HG02870 (cell line): Measurements from ENCODE around the gene ACSM2A.
"Not testable (repeated sequence)": the region's sequence is repeated elsewhere in the genome, so short reads cannot be mapped to it uniquely, and the experiment has no call there.

Experiments
- ATAC-seq: cut with Tn5 transposase; IDR thresholded peaks from one replicate; pipeline ENCODE4 v1.9.1; 2021; ENCODE audit warnings: mild to moderate bottlenecking, moderate library complexity; ENCODE audit not compliant: unreplicated experiment

Gene ACSM2A

GRCh38 chr16:20446652-20447393 is 4.5 kb upstream of the ACSM2A start:
- not testable (repeated sequence) for ATAC-seq

GRCh38 chr16:20453633-20454032 is 2.3 kb downstream of the ACSM2A start:
- not testable (repeated sequence) for ATAC-seq

- not testable (repeated sequence) for ATAC-seq
Measured at GRCh38 chr16:20459227-20459626, 7.9 kb downstream of the ACSM2A start.

DNA sequence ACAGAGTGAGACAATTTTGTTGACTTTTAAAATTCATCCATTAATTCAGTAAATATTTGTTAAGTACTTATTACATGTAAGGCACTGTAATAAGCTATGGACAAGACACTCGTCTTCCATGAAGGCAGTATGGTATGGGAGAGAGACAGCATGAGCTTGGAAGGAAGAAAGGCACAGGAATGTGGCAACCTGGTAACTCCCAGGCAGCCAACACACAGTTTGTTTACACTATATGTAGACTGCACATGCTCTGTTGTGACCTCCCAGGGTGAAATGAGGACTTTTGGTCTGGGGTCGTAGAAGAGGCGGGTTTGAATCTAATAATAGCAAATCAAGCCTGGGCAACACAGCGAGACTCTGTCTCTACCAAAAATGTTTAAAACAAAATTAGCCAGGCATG is 9.0 kb downstream of the ACSM2A start:
- not testable (repeated sequence) for ATAC-seq

GRCh38 chr16:20468954-20469353 is 17.6 kb downstream of the ACSM2A start:
- ATAC-seq, result not testable (repeated sequence)

DNA sequence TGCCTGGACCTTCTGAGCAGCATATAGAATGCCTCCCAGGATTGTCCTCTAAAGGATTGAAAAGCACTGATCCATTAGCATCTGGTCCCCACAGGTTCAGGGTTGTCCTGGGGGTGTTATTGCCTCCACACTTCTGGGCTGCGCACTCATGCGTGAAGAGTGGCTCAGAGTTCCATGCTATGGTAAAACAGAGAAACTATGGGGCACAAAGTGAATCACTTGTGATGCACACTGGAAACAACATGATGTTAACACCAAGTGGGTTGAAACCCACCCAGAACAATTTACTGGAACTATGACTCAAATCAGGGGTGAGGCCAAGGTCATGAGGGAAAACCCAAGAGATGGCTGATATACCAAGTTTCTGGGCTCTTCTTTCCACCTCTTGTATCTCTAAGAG is 18.6 kb downstream of the ACSM2A start:
- not testable (repeated sequence) for ATAC-seq

DNA sequence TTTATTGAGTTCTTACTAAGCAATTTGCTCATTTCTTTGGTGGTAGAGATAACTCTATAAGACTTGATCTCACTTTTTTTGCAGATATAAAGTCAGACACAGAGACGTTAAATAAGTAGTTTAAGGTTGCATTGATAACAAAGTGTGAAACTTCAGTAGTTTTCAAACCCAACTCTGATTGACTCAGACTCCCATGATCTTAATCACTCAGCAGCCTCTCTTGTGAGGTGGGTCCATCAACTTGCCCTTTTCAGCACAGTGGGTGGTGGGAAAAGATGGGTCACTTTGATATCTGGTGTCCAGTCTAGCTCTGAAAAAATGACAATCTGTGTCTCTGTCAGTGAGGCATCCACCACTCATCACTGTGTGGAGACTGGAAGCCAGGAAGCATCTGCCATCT is 19.4 kb downstream of the ACSM2A start:
- ATAC-seq, result not testable (repeated sequence)

DNA sequence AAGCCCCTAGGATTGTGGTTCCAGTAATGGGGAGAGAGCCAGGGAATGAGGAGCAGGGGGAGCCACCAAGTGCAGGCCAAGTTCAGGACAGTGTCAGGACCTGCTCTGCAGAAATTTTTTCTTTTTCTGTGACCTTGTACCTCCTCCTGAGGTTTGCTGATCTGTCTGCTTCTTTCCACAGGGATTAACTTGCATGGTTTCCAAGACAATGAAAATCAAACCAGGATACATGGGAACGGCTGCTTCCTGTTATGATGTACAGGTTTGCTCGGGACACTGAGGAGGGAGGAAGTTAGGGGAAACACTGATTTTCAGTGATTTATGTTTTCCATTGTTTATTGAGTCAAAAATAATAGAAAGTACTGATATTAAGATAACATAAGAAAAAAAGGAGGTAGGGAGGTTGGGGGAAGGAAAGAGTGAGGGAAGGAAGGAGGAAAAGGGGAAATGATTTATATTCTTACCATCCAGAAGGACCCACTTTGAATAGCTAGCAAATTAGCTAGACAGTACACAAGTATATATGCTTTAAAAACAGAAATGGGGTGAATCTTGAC is 25.9 kb downstream of the ACSM2A start:
- not testable (repeated sequence) for ATAC-seq

GRCh38 chr16:20483989-20484388 is 32.7 kb downstream of the ACSM2A start:
- not testable (repeated sequence) for ATAC-seq

DNA sequence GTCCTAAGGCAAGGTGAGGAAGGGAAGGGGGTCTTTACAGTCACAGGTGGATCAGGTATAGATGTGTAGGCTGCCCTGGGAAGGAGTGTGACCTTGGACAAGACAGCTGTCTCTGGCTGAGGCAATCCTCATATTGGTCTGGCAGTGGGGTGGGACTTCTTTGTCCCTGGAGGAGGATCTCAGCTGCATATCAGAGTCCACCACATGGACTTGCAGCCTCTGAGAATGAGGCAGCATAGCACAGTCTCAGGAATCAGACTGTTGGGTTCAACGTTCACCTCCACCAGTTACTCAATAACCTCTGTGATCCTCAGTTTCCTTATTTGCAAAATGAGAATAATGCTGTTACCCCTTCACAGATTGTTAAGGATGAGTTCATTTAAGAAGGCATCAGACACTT is 33.4 kb downstream of the ACSM2A start:
- ATAC-seq, result no peak

- no peak for ATAC-seq
Measured at GRCh38 chr16:20485408-20485807, 34.1 kb downstream of the ACSM2A start.

DNA sequence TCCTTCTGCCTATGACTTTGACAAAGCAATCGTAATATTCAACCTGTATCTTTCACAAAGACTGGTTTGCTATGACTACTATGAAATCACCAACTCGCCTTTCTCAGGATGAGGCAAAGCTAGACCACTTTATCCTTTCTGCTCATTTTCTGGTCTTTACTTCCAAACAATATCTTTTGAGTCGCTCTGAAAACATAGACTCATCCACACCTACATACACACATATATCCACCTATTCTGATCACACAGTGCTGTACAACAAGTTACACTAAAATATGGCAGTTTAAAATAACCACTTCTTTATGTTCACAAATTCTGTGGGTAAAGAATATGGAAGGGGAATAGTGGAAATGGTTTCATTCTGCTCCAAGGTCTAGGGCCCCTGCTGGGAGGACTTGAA is 39.7 kb downstream of the ACSM2A start:
- ATAC-seq, result not testable (repeated sequence)

DNA sequence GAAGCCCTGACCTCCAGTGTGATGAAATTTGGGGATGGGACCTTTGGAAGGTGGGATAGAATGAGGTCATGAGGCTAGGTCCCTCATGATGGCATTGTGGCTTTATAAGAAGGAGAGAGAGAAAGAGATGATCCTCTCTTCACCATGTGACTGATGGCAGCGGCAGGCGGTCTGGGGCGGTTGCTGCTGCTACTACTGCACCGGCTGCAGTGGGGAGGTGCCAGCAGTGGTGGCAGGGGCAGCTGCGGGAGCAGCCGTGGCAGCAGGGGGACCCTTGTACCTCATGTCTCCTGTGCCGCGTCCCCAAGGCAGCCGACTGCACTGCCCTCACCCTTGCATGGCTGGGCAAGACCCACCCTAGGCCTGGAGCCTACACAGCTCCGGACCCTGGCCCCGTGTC is 40.1 kb downstream of the ACSM2A start:
- not testable (repeated sequence) for ATAC-seq

- no peak for ATAC-seq
Measured at GRCh38 chr16:20504418-20504817, 53.1 kb downstream of the ACSM2A start.

DNA sequence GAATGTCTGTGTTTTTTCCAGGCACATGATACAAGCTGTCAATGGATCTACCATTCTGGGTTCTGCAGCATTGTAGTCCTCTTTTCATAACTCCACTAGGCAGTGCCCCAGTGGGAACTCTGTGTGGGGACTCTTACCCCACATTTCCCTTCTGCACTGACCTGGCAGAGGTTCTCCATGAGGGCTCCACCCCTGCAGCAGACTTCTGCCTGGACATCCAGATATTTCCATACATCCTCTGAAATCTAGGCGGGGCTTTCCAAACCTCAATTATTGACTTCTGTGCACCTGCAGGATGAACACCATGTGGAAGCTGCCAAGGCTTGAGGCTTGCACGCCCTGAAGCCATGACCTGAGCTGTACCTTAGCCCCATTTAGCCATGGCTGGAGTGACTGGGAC is 56.0 kb downstream of the ACSM2A start:
- ATAC-seq, result no peak

DNA sequence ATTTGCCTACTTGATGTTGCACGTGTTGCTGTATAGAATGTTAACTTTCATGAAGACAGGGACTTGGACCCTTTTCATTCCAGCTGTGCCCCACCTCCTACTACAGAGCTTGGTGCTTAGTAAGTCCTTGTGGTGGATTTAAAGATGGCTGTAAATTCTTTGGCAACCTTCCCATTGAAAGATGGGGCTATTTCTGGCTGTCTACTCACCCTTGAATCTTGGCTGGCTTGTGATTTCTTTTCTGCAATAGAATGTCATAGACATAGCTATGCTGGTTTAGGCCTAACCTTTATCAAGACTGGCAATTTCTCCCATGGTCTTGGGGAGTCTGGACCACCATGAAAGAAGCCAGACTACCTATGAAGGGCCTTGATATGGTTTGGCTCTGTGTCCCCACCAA is 59.0 kb downstream of the ACSM2A start:
- ATAC-seq, result no peak

GRCh38 chr16:20515688-20516090 is 64.4 kb downstream of the ACSM2A start:
- no peak for ATAC-seq

GRCh38 chr16:20517149-20517548 is 65.8 kb downstream of the ACSM2A start:
- no peak for ATAC-seq

GRCh38 chr16:20519231-20519630 is 67.9 kb downstream of the ACSM2A start:
- ATAC-seq, result no peak

- no peak for ATAC-seq
Measured at GRCh38 chr16:20520103-20520502, 68.8 kb downstream of the ACSM2A start.

GRCh38 chr16:20531795-20532194 is 80.5 kb downstream of the ACSM2A start:
- ATAC-seq, result not testable (repeated sequence)

- not testable (repeated sequence) for ATAC-seq
Measured at GRCh38 chr16:20532284-20532792, 81.0 kb downstream of the ACSM2A start.
